Effector CD4-positive, alpha-beta T cell (primary cell): Measurements from ENCODE around the gene ABCA3.

Experiments used
- DNase-seq: peaks from one replicate; pipeline ENCODE4 v3.0.0-alpha.2; 2020

The ABCA3 gene

GRCh38 chr16:2233872-2234812 lies 106.4 kb downstream of the ABCA3 start:
- DNase-seq, result no peak

GRCh38 chr16:2233046-2233775 lies 107.3 kb downstream of the ABCA3 start:
- DNase-seq, result no peak

GRCh38 chr16:2232094-2232990 lies 108.2 kb downstream of the ABCA3 start:
- DNase-seq, result no peak

- no peak for DNase-seq
These were observed 109.3 kb downstream of the ABCA3 start for GRCh38 chr16:2231016-2231931.

GRCh38 chr16:2230376-2230775 lies 110.2 kb downstream of the ABCA3 start:
- no peak for DNase-seq

- DNase-seq, result no peak
These were observed 110.8 kb downstream of the ABCA3 start for GRCh38 chr16:2229632-2230250.

GRCh38 chr16:2229091-2229490 lies 111.4 kb downstream of the ABCA3 start:
- DNase-seq, result no peak

GRCh38 chr16:2228161-2228824 lies 112.2 kb downstream of the ABCA3 start:
- no peak for DNase-seq

- DNase-seq, result no peak
These were observed 113.6 kb downstream of the ABCA3 start for GRCh38 chr16:2226918-2227317.

GRCh38 chr16:2226245-2226793 lies 114.2 kb downstream of the ABCA3 start:
- no peak for DNase-seq
